HepG2 (cell line): ENCODE data around the gene TBC1D5. TPM values are rescaled to one million over a fixed set of nuclear protein-coding genes. Genes with fewer than 3 reads are reported as not detected.

ENCODE experiments used
- ATAC-seq: fragments of 200-7000 bp; cut with Tn5 transposase; 3 replicates; pipeline ENCODE4 v1.9.1; 2020; ENCODE audit warnings: mild to moderate bottlenecking, moderate library complexity
- BruUV-seq: library from RNA; stranded (reverse); fragments of 400-500 nt; replicated peaks from 2 replicates; lab custom pipeline; 2021; lab: Mats Ljungman, UMichigan
- CTCF ChIA-PET: fragments of 300-600 bp; formaldehyde crosslinking; extraction: SDS; loops from one replicate; lab custom pipeline; 2021; ENCODE audit warnings: low total read pairs, inconsistent platforms, low intra/inter-chr PET ratio; lab: Yijun Ruan, JAX
- POLR2A ChIA-PET: fragments of 350-600 bp; sonication (Branson Sonifier 250); formaldehyde crosslinking; loops from one replicate; lab custom pipeline; 2020; ENCODE audit warnings: antibody characterized with exemption, inconsistent platforms; lab: Yijun Ruan, JAX
- DNase-seq: peaks from one replicate; pipeline ENCODE4 v3.0.0-alpha.2; 2015; ENCODE audit warnings: low spot score
- FAIRE-seq: peaks from 3 replicates; lab custom pipeline; 2011; peaks lifted over from hg19 to GRCh38; lab: Jason Lieb, UNC
- H2AFZ ChIP-seq: one replicate; pipeline ENCODE4 v1.6.1; 2011; ENCODE audit warnings: low read length, inconsistent platforms
- H3K27ac ChIP-seq: fragments of 300-600 bp; 3 replicates; pipeline ENCODE4 v1.8.0; 2011; ENCODE audit warnings: mixed run types, mild to moderate bottlenecking, mixed read lengths, low read length, inconsistent platforms; ENCODE audit not compliant: insufficient read depth; ENCODE audit errors: extremely low read length
- H3K27me3 ChIP-seq, 2 experiments: fragments of 200-600 bp in 1 of 2; 2 replicates in 1 of 2; 3 replicates in 1 of 2; pipeline versions ENCODE4 v1.6.0 to v1.8.0; 2011; ENCODE audit warnings: low read length in 2 of 2, mild to moderate bottlenecking in 2 of 2, moderate library complexity in 2 of 2, inconsistent platforms in 1 of 2; ENCODE audit not compliant: insufficient read depth in 2 of 2, control insufficient read depth in 1 of 2
- H3K36me3 ChIP-seq, 2 experiments: fragments of 200-600 bp in 1 of 2; replicated peaks in 1 of 2; 2 replicates in 1 of 2; 3 replicates in 1 of 2; pipeline versions ENCODE4 v1.5.1 to v1.8.0; 2011; ENCODE audit warnings: low read length in 2 of 2, inconsistent platforms in 1 of 2; ENCODE audit not compliant: insufficient read depth in 2 of 2, control insufficient read depth in 1 of 2
- H3K4me1 ChIP-seq: 2 replicates; pipeline ENCODE4 v1.5.1; 2012; ENCODE audit warnings: low read length, inconsistent platforms; ENCODE audit not compliant: insufficient read depth
- H3K4me2 ChIP-seq: 2 replicates; pipeline ENCODE4 v1.6.0; 2011; ENCODE audit warnings: low read depth, low read length, inconsistent platforms
- H3K4me3 ChIP-seq, 3 experiments: fragments of 200-600 bp in 1 of 3; sonication (generic), shearing (Covaris generic) in 1 of 3; replicated peaks in 1 of 3; 2 replicates each; pipeline ENCODE4 v1.5.1; 2011 to 2016; ENCODE audit warnings: low read length in 3 of 3, inconsistent platforms in 2 of 3, low read depth in 2 of 3, mild to moderate bottlenecking in 2 of 3, control low read depth in 1 of 3, mixed read lengths in 1 of 3; ENCODE audit not compliant: insufficient read depth in 1 of 3
- H3K79me2 ChIP-seq: one replicate; pipeline ENCODE4 v1.6.1; 2011; ENCODE audit warnings: low read length, inconsistent platforms; ENCODE audit not compliant: insufficient read depth
- H3K9ac ChIP-seq: 2 replicates; pipeline ENCODE4 v1.6.0; 2011; ENCODE audit warnings: mild to moderate bottlenecking, low read depth, low read length, inconsistent platforms; ENCODE audit not compliant: insufficient read depth
- H3K9me3 ChIP-seq: 2 replicates; pipeline ENCODE4 v1.5.1; 2012; ENCODE audit warnings: mild to moderate bottlenecking, low read length
- H4K20me1 ChIP-seq: 2 replicates; pipeline ENCODE4 v1.6.0; 2011; ENCODE audit warnings: inconsistent platforms, mild to moderate bottlenecking, low read length, moderate library complexity; ENCODE audit not compliant: insufficient read depth
- SALL1 ChIP-seq: sonication (generic); formaldehyde crosslinking; IDR thresholded peaks from 2 replicates; pipeline ENCODE4 v1.8.0; 2022; ENCODE audit warnings: mild to moderate bottlenecking, missing genetic modification reagents
- ZBTB3 ChIP-seq: sonication (generic); formaldehyde crosslinking; IDR thresholded peaks from 2 replicates; pipeline ENCODE4 v1.4.0; 2020; ENCODE audit warnings: low read depth, mild to moderate bottlenecking, moderate library complexity, missing genetic modification reagents, borderline replicate concordance
- ZNF567 ChIP-seq: sonication (generic); formaldehyde crosslinking; IDR thresholded peaks from 2 replicates; pipeline ENCODE4 v1.8.1; 2023; ENCODE audit warnings: mild to moderate bottlenecking, missing genetic modification reagents, borderline replicate concordance
- ZNF629 ChIP-seq: sonication (generic); formaldehyde crosslinking; conservative IDR thresholded peaks from 2 replicates; pipeline ENCODE4 v1.5.0; 2020; ENCODE audit warnings: missing genetic modification reagents
- ZNF644 ChIP-seq: IDR thresholded peaks from 2 replicates; pipeline ENCODE4 v1.6.1; 2016; ENCODE audit warnings: low read depth
- WGBS: methylation state at CpG from one replicate; pipeline ENCODE4 v1.1.6; 2017; ENCODE audit warnings: low lambda C conversion rate; 5-methylcytosine and 5-hydroxymethylcytosine counted together
- in situ Hi-C: cut with HindIII; loops from 2 replicates; pipeline ENCODE4 v1.10.0; 2017; ENCODE audit warnings: low pct_unique_long_range_greater_than_20kb; ENCODE audit not compliant: extremely low pct_ligation_motif_present
- intact Hi-C: fragments of 100-400 bp; cut with micrococcal nuclease; formaldehyde crosslinking; loops from one replicate; pipeline ENCODE4 v1.10.0; 2022; ENCODE audit not compliant: unreplicated experiment
- polyA plus RNA-seq, 8 experiments: library from polyadenylated mRNA; depleted of rRNA in 3 of 8; stranded (reverse) in 7 of 8; unstranded in 1 of 8; fragments of >200 nt; fragmentation: Illumina TruSeq in 4 of 8; extraction: Trizol in 4 of 8; gene quantifications; 2 replicates each; pipeline versions ENCODE4 v1.2.1 to v1.2.3, GENCODE V29; 2011 to 2016; ENCODE audit warnings: low read depth in 4 of 8, missing spikeins in 1 of 8, mixed read lengths in 1 of 8; ENCODE audit not compliant: insufficient read depth in 1 of 8
- total RNA-seq, 5 experiments: library from RNA; depleted of rRNA; stranded (reverse); fragments of >200 nt; fragmentation: Illumina TruSeq; extraction: Trizol; gene quantifications; 2 replicates each; pipeline ENCODE4 v1.2.3, GENCODE V29; 2016; ENCODE audit warnings: low read depth in 1 of 5
- TF ChIP-seq, protein P1 (sequence below): sonication (generic); formaldehyde crosslinking; IDR thresholded peaks from 2 replicates; pipeline ENCODE4 v1.4.0; 2020; ENCODE audit warnings: missing genetic modification reagents
- TF ChIP-seq, protein P2 (sequence below): sonication (generic); formaldehyde crosslinking; IDR thresholded peaks from 2 replicates; pipeline ENCODE4 v1.5.1; 2020; ENCODE audit warnings: mild to moderate bottlenecking, moderate library complexity, missing genetic modification reagents
- TF ChIP-seq, protein P3 (sequence below): sonication (generic); formaldehyde crosslinking; IDR thresholded peaks from 2 replicates; pipeline ENCODE4 v1.4.0; 2020; ENCODE audit warnings: missing genetic modification reagents
- TF ChIP-seq, protein P4 (sequence below): sonication (generic); formaldehyde crosslinking; IDR thresholded peaks from 2 replicates; pipeline ENCODE4; 2020; ENCODE audit warnings: missing genetic modification reagents, mild to moderate bottlenecking, borderline replicate concordance

The TBC1D5 gene
- total and polyA plus RNA-seq, 2 of the 13 experiments (the other 11 are each of a cell fraction or from before 2014, with no cell fraction given) = 19.2 to 33.3 TPM

DNA sequence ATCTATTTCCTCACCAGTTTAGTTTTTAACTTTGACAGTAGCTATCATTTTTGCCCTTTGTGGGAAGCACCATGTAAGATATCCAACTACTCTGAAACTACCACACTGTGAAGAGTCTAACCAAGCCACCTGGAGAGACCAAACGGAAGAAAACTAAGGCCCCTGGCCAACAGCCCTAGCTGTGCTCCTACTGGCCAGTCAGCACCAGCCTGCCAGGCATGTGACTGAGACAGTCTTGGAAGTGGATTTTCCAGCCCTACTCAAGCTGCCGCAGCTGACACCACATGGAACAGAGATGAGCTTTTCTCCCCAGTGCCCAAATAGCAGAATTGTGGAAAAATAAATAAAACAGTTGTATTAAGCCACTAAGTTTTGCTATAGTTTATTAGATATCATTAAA lies 2.9 kb upstream of the TBC1D5 start:
- 61% methylated on average over 2 of the region's 2 CpGs for WGBS
- no peak for TF ChIP-seq SALL1 (CRISPR knock-in tag)
- no peak for TF ChIP-seq ZNF629 (CRISPR knock-in tag)
- TF ChIP-seq ZBTB3 (CRISPR knock-in tag) = no peak
- no peak for TF ChIP-seq ZNF644 (CRISPR knock-in tag)
- no peak for TF ChIP-seq ZNF567 (CRISPR knock-in tag)
- TF ChIP-seq, protein P1, sequence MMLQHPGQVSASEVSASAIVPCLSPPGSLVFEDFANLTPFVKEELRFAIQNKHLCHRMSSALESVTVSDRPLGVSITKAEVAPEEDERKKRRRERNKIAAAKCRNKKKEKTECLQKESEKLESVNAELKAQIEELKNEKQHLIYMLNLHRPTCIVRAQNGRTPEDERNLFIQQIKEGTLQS (CRISPR knock-in tag) = no peak
- TF ChIP-seq, protein P2, sequence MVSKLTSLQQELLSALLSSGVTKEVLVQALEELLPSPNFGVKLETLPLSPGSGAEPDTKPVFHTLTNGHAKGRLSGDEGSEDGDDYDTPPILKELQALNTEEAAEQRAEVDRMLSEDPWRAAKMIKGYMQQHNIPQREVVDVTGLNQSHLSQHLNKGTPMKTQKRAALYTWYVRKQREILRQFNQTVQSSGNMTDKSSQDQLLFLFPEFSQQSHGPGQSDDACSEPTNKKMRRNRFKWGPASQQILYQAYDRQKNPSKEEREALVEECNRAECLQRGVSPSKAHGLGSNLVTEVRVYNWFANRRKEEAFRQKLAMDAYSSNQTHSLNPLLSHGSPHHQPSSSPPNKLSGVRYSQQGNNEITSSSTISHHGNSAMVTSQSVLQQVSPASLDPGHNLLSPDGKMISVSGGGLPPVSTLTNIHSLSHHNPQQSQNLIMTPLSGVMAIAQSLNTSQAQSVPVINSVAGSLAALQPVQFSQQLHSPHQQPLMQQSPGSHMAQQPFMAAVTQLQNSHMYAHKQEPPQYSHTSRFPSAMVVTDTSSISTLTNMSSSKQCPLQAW (CRISPR knock-in tag) = no peak
- TF ChIP-seq, protein P3, sequence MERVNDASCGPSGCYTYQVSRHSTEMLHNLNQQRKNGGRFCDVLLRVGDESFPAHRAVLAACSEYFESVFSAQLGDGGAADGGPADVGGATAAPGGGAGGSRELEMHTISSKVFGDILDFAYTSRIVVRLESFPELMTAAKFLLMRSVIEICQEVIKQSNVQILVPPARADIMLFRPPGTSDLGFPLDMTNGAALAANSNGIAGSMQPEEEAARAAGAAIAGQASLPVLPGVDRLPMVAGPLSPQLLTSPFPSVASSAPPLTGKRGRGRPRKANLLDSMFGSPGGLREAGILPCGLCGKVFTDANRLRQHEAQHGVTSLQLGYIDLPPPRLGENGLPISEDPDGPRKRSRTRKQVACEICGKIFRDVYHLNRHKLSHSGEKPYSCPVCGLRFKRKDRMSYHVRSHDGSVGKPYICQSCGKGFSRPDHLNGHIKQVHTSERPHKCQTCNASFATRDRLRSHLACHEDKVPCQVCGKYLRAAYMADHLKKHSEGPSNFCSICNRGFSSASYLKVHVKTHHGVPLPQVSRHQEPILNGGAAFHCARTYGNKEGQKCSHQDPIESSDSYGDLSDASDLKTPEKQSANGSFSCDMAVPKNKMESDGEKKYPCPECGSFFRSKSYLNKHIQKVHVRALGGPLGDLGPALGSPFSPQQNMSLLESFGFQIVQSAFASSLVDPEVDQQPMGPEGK (CRISPR knock-in tag) = no peak
- TF ChIP-seq, protein P4, sequence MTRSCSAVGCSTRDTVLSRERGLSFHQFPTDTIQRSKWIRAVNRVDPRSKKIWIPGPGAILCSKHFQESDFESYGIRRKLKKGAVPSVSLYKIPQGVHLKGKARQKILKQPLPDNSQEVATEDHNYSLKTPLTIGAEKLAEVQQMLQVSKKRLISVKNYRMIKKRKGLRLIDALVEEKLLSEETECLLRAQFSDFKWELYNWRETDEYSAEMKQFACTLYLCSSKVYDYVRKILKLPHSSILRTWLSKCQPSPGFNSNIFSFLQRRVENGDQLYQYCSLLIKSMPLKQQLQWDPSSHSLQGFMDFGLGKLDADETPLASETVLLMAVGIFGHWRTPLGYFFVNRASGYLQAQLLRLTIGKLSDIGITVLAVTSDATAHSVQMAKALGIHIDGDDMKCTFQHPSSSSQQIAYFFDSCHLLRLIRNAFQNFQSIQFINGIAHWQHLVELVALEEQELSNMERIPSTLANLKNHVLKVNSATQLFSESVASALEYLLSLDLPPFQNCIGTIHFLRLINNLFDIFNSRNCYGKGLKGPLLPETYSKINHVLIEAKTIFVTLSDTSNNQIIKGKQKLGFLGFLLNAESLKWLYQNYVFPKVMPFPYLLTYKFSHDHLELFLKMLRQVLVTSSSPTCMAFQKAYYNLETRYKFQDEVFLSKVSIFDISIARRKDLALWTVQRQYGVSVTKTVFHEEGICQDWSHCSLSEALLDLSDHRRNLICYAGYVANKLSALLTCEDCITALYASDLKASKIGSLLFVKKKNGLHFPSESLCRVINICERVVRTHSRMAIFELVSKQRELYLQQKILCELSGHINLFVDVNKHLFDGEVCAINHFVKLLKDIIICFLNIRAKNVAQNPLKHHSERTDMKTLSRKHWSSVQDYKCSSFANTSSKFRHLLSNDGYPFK (CRISPR knock-in tag) = no peak
- TF ChIP-seq, all 625 proteins: peak for 0
- ChIA-PET POLR2A (no interaction called here), CTCF (no interaction called here)
- Histone ChIP-seq H3K9me3 (no peaks in the 10 kb centered on the region), H3K4me2 (no peak overlapping the region), H2AFZ (no peak overlapping the region), H3K79me2 (peaks cover 10% of the 10 kb centered on the region), H3K4me1 (peaks cover 68% of the 10 kb centered on the region), H3K27me3 (no peaks in the 10 kb centered on the region; a peak in 1 of 5 replicates), H3K36me3 (no peaks in the 10 kb centered on the region), H3K4me3 (no peak overlapping the region), H3K27ac (no peak overlapping the region), H3K9ac (no peak overlapping the region), H4K20me1 (no peaks in the 10 kb centered on the region)
- no TSS peak for BruUV-seq
- FAIRE-seq = no peak
- intact Hi-C loops (no loop called here), in situ Hi-C loops (no loop called here)
- ATAC-seq = no peak
- DNase-seq = no peak
